SU-DHL-6 (cell line): ENCODE measurements around the gene GRM2.

Source experiments
- H2AFZ ChIP-seq: fragments of 200-600 bp; sonication (generic); 2 replicates; pipeline ENCODE4 v1.6.1; 2014; ENCODE audit warnings: low read depth, mild to moderate bottlenecking, moderate library complexity, mixed read lengths, antibody characterized with exemption, low read length; ENCODE audit not compliant: severe bottlenecking
- H3F3A ChIP-seq: fragments of 200-600 bp; shearing (Covaris generic); 2 replicates; pipeline ENCODE4 v1.6.0; 2016; ENCODE audit warnings: antibody characterized with exemption, mild to moderate bottlenecking; ENCODE audit not compliant: insufficient read depth
- H3K27ac ChIP-seq: fragments of 200-600 bp; sonication (generic); 2 replicates; pipeline ENCODE4 v1.5.1; 2016; ENCODE audit warnings: low read depth, mild to moderate bottlenecking, low read length, moderate library complexity, mixed read lengths
- H3K27me3 ChIP-seq: fragments of 200-600 bp; sonication (generic), shearing (Covaris generic); 2 replicates; pipeline ENCODE4 v1.6.0; 2014; ENCODE audit warnings: mild to moderate bottlenecking, low read length
- H3K36me3 ChIP-seq: fragments of 200-600 bp; sonication (generic); 2 replicates; pipeline ENCODE4 v1.6.1; 2014; ENCODE audit warnings: mild to moderate bottlenecking, low read length, mixed read lengths
- H3K4me2 ChIP-seq: fragments of 300-600, 200-600 bp; shearing (Covaris generic), sonication (generic); 2 replicates; pipeline ENCODE4 v1.6.0; 2014; ENCODE audit warnings: low read length, low read depth, mild to moderate bottlenecking; ENCODE audit not compliant: poor library complexity, severe bottlenecking
- H3K4me3 ChIP-seq: fragments of 200-600 bp; sonication (generic); 2 replicates; pipeline ENCODE4 v1.5.1; 2014; ENCODE audit warnings: antibody characterized with exemption, low read length, mild to moderate bottlenecking, mixed read lengths; ENCODE audit not compliant: insufficient read depth, poor library complexity, severe bottlenecking
- H3K79me2 ChIP-seq: fragments of 200-600 bp; sonication (generic); 2 replicates; pipeline ENCODE4 v1.6.1; 2014; ENCODE audit warnings: mild to moderate bottlenecking, low read length, moderate library complexity; ENCODE audit not compliant: insufficient read depth
- H3K9ac ChIP-seq: fragments of 200-600 bp; sonication (generic); 2 replicates; pipeline ENCODE4 v1.7.0; 2014; ENCODE audit warnings: mild to moderate bottlenecking, low read length
- H3K9me2 ChIP-seq: fragments of 200-600 bp; sonication (generic); replicated peaks from 2 replicates; pipeline ENCODE4 v1.6.1; 2014; ENCODE audit warnings: low read length; ENCODE audit not compliant: insufficient read depth
- H3K9me3 ChIP-seq: fragments of 200-600 bp; sonication (generic); 2 replicates; pipeline ENCODE4 v1.6.1; 2014; ENCODE audit warnings: low read length, mixed read lengths; ENCODE audit not compliant: insufficient read depth
- H4K20me1 ChIP-seq: fragments of 200-600 bp; sonication (generic); 2 replicates; pipeline ENCODE4 v1.6.1; 2014; ENCODE audit warnings: low read depth, mild to moderate bottlenecking, antibody characterized with exemption, low read length, moderate library complexity, mixed read lengths
- EZH2phosphoT487 ChIP-seq: fragments of 200-600 bp; sonication (generic), shearing (Covaris generic); conservative IDR thresholded peaks from 2 replicates; pipeline ENCODE4 v1.6.1; 2018; ENCODE audit warnings: mild to moderate bottlenecking, antibody characterized with exemption, low read length, moderate library complexity, mixed read lengths
- TF ChIP-seq, protein P1 (sequence below): fragments of 200-600 bp; sonication (generic); IDR thresholded peaks from one replicate; pipeline ENCODE4 v1.5.1; 2017; ENCODE audit warnings: antibody characterized with exemption, mild to moderate bottlenecking, low read length, moderate library complexity; ENCODE audit not compliant: insufficient read depth, poor library complexity, severe bottlenecking

The GRM2 gene

DNA sequence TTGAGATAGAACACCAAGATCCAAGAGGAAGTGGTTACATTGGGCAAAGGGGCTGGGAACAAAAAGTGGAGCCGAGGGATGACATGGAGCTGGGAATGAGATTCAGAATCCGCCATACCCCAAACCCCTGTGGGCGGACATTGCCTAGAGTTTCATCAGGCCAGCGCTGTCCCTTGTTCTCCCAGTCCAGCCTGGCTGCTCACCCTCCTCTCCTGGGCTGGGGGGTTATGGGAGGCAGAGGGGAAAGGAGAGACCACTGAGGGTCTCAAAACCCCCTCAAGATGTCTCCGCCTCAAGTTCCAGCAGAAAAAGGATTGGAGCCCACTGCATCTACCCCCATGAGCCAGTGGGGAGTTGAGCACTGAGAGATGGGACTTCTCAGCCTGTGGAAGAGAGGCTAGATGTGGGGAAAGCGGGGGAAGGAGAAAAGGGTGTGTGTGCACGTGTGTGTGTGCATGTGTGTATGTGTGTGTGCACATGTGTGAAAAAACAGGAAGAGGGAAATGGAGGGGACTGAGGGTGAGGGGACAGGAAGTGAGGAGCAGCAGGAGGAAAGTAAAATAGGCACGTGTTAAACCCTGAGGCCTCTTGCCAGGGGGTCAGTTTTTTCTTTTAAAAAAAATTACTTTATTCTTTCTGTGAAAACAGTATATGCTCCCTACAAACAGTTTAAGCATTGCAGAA lies 14.3 kb downstream of the GRM2 start:
- Histone ChIP-seq H3K27me3 (no peaks in the 10 kb centered on the region), H3F3A (no peaks in the 10 kb centered on the region), H3K9me3 (no peaks in the 10 kb centered on the region), H3K4me2 (no peak overlapping the region), H3K27ac (no peak overlapping the region), H2AFZ (no peak overlapping the region), H3K9me2 (no peaks in the 10 kb centered on the region), H3K9ac (no peak overlapping the region), H3K36me3 (no peaks in the 10 kb centered on the region), H3K4me3 (no peak overlapping the region), H3K79me2 (no peaks in the 10 kb centered on the region), H4K20me1 (no peaks in the 10 kb centered on the region)
- TF ChIP-seq EZH2phosphoT487 = no peak
- TF ChIP-seq, protein P1, sequence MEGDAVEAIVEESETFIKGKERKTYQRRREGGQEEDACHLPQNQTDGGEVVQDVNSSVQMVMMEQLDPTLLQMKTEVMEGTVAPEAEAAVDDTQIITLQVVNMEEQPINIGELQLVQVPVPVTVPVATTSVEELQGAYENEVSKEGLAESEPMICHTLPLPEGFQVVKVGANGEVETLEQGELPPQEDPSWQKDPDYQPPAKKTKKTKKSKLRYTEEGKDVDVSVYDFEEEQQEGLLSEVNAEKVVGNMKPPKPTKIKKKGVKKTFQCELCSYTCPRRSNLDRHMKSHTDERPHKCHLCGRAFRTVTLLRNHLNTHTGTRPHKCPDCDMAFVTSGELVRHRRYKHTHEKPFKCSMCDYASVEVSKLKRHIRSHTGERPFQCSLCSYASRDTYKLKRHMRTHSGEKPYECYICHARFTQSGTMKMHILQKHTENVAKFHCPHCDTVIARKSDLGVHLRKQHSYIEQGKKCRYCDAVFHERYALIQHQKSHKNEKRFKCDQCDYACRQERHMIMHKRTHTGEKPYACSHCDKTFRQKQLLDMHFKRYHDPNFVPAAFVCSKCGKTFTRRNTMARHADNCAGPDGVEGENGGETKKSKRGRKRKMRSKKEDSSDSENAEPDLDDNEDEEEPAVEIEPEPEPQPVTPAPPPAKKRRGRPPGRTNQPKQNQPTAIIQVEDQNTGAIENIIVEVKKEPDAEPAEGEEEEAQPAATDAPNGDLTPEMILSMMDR = no peak

DNA sequence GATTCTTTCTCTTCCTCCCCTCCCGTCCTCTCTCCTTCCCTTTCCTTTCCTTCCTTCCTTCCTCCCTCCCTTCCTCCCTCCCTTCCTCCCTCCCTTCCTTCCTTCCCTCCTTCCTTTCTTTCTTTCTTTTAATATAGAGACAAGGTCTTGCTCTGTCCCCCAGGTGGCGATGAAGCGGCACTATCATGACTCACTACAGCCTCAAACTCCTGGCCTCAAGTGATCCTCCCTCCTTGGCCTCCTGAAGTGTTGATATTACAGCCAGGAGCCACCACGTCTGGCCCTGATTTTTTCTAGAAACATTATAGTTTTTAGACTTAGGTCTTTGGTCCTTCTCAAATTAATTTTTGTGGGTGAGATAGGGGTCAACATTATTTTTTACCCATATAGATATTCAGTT lies 15.5 kb downstream of the GRM2 start:
- H4K20me1 ChIP-seq = no peaks in the 10 kb centered on the region
- H2AFZ ChIP-seq = no peak overlapping the region
- H3K9me3 ChIP-seq = no peaks in the 10 kb centered on the region
- no peaks in the 10 kb centered on the region for H3K36me3 ChIP-seq
- no peak overlapping the region for H3K27ac ChIP-seq
- no peaks in the 10 kb centered on the region for H3K9me2 ChIP-seq
- H3F3A ChIP-seq = no peaks in the 10 kb centered on the region
- no peak overlapping the region for H3K4me3 ChIP-seq
- no peaks in the 10 kb centered on the region for H3K27me3 ChIP-seq
- no peak for TF ChIP-seq EZH2phosphoT487
- TF ChIP-seq, protein P1 = no peak
- H3K9ac ChIP-seq = no peak overlapping the region
- no peaks in the 10 kb centered on the region for H3K79me2 ChIP-seq
- no peak overlapping the region for H3K4me2 ChIP-seq

DNA sequence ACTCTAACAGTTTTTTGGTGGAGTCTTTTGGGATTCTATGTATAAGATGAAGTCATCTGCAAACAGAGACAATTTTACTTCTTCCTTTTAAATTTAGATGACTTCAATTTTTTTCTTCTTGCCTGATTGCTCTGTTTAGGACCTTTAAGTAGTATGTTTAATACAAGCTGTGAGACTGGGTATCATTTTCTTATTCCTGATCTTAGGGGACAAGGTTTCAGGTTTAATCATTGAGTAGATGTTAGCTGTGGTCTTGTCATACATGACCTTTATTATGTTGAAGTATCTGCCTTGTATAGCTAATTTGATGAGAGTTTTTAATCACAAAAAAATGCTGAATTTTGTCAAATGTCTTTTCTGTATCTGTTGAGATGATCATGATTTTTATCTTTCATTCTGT lies 20.6 kb downstream of the GRM2 start:
- no peak overlapping the region for H3K4me2 ChIP-seq
- no peak overlapping the region for H3K4me3 ChIP-seq
- no peaks in the 10 kb centered on the region for H4K20me1 ChIP-seq
- no peaks in the 10 kb centered on the region for H3K79me2 ChIP-seq
- no peak overlapping the region for H3K9ac ChIP-seq
- no peak for TF ChIP-seq EZH2phosphoT487
- no peaks in the 10 kb centered on the region for H3K27me3 ChIP-seq
- no peaks in the 10 kb centered on the region for H3K36me3 ChIP-seq
- H2AFZ ChIP-seq = no peak overlapping the region
- H3K9me2 ChIP-seq = no peaks in the 10 kb centered on the region
- no peaks in the 10 kb centered on the region for H3F3A ChIP-seq
- no peak overlapping the region for H3K27ac ChIP-seq
- no peaks in the 10 kb centered on the region for H3K9me3 ChIP-seq

DNA sequence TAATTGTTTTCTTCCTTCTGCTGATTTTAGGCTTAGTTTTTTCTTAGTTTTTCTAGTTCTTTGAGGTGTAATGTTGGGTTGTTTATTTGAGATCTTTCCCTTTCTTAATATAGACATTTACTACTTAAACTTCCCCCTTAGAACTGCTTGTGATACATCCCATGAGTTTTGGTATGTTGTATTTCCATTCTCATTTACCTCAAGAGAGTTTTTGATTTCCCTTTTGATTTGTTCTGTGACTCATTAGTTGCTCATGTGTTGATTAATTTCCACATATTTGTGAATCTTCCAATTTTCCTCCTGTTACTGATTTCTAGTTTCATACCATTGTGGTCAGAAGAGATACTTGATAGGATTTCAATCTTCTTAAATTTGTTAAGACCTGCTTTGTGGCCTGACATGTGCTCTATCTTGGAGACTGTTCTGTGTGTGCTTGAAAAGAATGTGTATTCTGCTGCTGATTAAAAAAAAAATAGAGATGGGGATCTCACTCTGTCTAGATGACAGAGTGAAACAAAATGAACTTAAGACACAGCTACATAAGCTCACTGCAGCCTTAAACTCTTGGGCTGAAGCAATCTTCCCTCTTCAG lies 22.3 kb downstream of the GRM2 start:
- Histone ChIP-seq H3K27me3 (no peaks in the 10 kb centered on the region), H2AFZ (no peak overlapping the region), H3K36me3 (no peaks in the 10 kb centered on the region), H3K4me3 (no peak overlapping the region), H3K27ac (no peak overlapping the region), H3K9ac (no peak overlapping the region), H4K20me1 (no peaks in the 10 kb centered on the region), H3K9me2 (no peaks in the 10 kb centered on the region), H3K9me3 (no peaks in the 10 kb centered on the region), H3K79me2 (no peaks in the 10 kb centered on the region), H3F3A (no peaks in the 10 kb centered on the region), H3K4me2 (no peak overlapping the region)
- TF ChIP-seq EZH2phosphoT487 = no peak
- TF ChIP-seq, protein P1 = no peak
